GM21723 (cell line): ENCODE data around the gene MPZL2.
A peak's percentile ranks its signal among the peaks of the same experiment; 100 is the strongest.

ENCODE experiments used
- ATAC-seq: cut with Tn5 transposase; IDR thresholded peaks from one replicate; pipeline ENCODE4 v1.9.1; 2021; ENCODE audit warnings: mild to moderate bottlenecking, moderate library complexity; ENCODE audit not compliant: unreplicated experiment

MPZL2 gene

DNA sequence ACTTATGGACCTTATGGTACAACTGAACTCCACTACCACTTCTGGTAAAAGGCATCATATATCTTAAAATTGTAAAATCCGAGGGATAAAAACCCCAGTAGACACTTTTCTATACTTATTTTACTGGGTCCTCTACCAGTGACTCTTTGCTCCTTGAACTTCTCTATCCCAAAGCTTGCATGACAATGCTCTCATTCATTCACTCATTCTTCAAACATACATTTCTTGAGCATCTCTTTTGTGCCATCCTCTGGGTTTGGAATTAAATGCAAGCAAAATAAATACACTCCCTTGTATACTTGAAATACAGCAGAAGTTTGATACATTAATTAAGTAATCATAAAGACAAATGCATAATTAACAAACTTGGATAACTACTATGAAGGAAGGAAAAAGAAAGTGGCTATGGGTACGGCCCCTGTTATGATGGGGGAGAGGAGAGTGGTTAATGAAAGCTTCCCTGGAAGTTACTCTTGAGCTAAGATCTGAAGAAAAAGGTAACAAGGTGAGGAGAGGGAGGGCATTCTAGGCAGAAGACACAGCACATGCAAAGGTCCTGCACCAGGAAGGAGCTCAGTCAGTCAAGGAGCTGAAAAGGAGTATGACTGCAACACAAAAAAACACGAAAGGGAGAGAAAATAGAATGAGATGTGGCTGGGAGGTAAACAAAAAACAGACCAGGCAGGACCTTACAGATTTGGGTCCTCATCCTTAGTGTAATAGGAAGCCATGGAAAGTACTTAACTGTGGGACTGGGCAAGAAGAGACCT lies 19.9 kb downstream of the MPZL2 start:
- no peak for ATAC-seq

DNA sequence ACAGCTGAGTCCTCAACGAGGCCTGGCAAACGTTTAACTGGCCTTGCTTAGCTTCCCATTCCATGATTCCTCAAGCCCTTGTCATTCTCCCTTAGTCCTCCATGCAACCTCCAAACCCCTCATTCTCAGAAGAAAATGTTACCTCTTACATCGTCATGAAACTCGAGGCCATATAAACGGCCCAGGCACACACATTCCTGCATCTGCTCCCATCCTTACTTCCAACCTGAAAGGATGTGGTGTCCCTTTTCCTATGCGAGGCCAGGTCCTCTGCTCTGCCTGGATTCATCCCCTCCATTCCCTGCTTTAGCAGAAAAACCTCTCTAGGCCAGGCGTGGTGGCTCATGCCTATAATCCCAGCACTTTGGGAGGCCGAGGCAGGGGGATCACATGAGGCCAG lies 20.9 kb downstream of the MPZL2 start:
- ATAC-seq = no peak

DNA sequence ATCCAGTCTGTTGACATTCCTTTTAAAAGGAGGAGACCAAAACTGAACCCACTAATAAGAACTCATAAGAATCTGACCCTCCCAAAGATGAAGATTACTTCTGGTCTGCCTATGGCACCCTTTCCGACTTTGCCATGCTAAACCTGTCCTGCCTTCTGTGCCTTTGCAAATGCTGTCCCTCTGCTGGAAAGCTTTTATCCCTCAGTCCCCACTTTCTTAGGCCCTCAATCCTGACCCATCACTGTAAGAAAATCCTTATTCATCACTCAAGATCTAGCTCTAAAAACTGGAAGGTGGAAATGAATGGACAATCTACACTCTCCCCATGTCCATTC lies 22.4 kb downstream of the MPZL2 start:
- no peak for ATAC-seq

DNA sequence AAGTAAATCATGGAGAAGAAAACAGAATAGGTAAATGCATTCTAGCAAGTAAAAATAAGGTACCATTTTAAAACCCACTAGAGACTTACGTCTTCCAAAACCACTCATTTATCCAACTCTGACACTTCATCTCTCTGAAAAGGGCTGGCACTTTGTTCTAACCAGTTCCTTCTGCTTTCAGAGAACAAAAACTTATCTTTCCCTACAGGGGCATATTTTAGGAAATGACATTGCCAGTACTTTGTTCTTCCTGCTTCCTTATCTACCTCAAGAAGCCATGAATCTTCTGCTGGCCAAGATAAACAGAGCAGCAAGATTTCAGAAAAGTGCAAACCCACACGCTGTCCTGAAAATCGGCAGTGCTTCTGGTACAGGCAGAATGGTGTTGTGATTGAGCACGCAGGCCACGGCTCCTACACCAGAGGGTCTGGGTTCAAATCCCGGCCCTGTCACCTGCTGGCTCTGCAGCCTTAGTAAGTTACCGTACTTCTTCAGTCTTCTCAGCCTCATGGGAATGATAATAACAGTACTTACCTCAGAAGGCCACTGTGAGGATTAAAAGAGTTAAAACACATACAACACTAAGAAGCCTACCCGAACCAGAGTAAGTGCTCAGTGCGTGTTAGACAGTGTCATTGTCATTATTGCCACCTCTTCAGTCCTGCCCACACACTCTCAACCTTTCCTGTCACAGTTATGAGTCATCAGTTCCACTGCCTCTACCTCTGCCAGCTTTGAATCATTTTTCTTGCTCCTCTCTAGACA lies 22.9 kb downstream of the MPZL2 start:
- peak; percentile 82 for ATAC-seq

DNA sequence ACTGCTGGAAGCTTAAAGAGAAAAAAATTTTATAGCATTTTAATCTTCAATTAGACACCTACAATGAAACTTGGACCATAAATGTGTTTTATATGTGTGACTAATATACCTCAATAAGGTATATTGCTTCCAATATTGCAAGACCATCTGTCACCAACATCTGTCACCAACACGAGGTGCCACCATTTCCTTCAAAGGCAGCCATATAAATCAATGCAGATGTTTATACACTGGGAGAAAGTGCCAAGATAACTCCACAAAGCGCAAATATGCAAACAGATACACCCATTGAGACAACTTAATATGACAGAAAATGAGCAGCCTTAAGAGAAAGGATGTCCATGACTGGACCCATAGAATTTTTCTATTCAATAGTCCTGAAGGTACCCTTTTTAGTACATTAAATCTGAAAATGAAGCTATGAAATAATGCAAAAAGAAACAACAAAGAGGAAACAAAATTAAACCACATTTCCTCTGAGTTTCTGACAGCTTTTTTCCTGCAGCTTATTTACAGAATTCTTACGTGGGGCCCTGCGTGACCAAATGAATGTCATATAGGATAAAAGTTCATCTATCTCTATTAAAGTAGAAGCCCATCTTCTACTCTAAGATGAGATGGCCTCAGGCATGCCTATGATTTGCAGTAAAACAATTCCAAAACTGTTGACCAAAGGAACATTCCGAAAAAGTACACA lies 24.4 kb downstream of the MPZL2 start:
- ATAC-seq = no peak

DNA sequence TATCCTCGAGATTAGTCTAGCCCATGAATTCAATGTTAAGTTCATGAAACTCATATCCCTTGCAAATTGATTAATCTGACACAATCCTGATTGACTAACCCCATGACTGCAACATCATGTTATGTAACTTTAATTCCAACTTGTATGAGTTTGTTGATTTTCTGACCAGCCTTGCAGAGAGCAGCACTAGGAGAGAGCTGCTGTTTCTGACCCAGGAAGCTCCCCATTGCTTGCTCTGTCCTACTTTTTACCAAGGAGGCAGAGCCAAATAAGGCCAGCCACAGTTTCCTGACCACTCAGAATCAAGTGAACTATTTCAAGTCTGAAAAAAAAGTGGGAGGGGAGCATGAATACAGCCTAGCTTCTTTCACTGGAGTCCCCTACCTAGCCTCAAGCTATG lies 25.2 kb downstream of the MPZL2 start:
- ATAC-seq = no peak

DNA sequence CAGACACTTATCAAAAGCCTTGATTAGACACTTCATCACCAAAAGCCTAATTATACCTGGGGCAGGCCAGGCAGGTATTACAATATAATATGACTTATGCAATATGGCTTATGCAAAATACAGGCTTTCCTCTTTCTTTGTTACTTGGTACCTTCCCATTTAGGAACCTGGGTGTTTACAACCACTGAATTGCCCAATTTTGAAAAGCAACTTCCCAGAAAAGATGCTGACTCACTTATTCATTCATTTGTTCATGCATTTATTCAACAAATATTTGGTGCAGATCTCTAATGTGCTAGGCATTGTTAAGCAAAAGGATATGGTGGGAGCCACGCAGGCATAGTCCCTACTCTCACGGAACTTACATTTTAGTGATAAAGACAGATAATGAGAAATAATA lies 25.7 kb downstream of the MPZL2 start:
- ATAC-seq = no peak

DNA sequence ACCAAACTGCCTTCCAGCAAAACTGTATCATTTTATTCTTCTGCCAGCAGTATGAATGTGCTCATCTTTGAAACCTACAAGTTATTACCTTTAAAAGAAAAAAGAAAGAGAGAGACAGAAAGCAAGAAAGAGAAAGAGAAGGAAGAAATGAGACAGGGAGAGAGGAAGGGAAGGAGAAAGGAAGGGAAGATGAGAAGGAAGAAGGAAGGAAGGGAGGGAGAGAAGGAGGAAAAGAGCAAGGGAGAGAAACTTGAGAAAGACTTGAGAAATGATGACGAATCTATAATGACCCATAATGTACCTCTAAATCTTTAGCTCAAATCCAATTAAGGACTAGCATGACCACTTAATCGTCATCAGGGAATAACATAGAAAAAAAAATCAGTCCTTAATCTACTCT lies 27.9 kb downstream of the MPZL2 start:
- ATAC-seq = no peak

DNA sequence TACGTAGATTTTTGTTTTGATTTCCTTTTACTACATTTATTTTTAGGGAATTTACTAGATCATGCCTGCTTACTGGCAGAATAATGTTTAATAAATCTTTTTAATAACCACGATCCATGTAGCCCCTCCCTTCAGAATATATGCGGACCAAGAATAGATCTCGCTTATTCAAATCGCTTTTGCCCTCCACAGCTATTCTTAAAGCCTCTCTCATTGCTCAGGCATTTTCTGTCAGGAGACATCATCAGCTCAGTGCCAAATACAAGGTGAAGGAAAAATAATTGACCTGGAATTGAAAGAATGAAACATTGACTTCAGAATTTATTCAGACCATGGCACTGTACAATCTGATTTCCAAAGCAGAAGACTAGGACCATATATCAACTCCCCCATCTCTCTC lies 29.3 kb downstream of the MPZL2 start:
- no peak for ATAC-seq

DNA sequence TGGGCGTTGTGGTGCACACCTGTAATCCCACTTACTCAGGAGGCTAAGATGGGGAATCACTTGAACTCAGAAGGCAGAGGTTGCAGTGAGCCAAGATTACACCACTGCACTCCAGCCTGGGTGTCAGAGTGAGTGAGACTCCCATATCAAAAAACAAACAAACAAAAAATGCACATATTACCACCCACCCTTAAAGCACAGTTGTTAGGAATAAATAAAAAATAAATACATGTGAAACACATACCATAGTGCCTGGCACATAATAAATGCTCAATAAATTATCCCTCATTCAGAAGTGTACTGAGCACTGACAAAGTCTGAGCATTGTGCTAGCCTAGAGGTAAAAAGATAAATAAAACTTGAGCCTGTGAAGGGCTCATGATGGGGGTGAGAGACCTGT lies 30.2 kb downstream of the MPZL2 start:
- ATAC-seq = no peak

DNA sequence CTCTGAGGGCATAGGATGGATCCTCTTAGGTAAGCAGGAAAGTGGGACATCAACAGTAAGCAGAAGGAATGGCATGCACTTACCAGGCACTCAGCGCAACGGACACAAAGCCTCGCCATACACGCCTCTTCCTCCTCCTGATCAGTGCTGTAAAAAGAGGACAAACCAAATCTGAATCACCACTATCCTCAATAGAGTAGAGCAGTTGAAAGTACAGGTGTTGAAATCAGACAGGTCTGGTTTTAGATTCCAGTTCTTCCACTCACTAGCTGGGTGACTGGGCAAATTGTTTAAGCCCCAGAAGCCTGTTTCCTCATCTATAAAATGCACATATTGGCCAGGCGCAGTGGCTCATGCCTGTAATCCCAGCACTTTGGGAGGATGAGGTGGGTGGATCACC lies 30.7 kb downstream of the MPZL2 start:
- ATAC-seq = no peak

DNA sequence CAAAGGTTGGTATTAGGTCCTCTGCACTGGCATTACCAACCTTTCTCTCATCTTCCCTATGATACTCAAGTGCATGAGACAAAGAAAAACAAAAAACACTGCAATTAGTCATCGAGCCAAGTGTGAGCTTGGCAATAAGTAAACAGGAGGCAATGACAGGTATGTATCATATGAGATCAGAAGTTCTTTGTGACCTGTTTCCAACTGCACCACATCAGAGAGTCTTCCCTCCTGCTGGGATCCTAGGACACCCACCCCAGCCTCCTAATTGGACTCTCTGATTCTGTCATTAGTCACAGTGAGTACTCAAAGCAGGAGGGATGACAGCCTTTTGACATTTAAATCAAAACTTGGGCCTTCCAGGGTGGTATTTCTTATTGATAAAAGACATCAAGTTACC lies 31.4 kb downstream of the MPZL2 start:
- no peak for ATAC-seq

DNA sequence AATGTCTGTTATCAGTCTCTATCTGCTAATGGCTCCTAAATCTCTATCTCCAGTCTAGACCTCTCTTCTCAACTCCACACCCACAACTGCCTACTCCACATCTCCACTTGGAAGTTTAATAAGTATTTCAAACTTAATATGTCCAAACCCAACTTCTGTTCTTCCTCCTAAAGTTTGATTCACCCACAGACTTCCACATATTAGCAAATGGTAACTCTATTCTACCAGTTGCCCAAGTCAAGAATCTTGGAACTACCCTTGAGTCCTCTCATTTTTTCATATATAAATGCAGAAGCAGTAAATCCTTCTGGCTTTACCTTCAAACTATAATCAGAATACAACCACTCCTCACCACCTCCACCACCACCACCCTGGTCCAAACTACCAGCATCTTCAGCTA lies 32.6 kb downstream of the MPZL2 start:
- ATAC-seq = no peak

DNA sequence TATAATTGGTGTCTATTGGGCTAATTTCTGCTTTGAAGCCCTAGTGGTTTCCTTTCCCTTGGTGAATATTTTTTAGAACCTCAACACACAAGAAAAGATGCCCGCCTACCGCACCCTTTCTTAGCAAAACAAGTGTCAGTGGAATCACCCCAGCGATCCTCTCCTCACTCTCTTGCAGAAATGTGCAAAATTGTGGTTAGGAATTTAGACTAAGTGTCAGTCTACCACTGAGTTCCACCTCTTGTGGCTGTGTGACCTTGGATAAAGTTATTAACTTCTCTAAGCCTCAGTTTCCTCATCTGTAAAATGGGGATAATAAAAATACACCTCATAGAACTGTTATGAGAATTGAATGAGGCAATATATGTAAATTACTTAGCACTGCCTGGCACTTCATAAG lies 34.0 kb downstream of the MPZL2 start:
- no peak for ATAC-seq

DNA sequence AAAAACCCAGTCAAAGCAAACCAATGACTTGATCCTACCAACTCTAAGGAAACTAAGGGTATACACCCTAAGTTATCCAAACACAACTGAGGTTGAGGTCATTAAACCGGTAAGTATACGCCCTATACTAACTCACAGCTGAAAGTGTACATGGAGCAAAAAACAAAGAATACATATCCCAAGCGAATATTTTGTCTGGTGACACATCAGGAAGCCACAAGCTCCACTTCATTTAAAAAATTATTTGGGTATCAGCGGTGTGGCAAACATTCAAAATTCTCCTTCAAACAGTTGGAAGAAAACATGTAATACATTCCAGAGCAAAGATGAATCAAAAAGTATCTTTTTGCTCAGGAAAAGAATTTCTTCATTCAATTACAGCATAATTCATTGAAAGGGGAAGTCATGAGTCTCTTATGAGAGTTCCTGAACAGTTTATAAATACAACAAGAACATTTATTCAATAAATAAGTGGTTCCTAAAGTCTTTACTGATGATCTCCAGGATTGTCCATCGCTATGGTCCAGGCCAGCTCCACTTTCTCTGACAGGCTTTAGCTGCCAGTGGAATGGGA lies 34.7 kb downstream of the MPZL2 start:
- ATAC-seq = no peak

DNA sequence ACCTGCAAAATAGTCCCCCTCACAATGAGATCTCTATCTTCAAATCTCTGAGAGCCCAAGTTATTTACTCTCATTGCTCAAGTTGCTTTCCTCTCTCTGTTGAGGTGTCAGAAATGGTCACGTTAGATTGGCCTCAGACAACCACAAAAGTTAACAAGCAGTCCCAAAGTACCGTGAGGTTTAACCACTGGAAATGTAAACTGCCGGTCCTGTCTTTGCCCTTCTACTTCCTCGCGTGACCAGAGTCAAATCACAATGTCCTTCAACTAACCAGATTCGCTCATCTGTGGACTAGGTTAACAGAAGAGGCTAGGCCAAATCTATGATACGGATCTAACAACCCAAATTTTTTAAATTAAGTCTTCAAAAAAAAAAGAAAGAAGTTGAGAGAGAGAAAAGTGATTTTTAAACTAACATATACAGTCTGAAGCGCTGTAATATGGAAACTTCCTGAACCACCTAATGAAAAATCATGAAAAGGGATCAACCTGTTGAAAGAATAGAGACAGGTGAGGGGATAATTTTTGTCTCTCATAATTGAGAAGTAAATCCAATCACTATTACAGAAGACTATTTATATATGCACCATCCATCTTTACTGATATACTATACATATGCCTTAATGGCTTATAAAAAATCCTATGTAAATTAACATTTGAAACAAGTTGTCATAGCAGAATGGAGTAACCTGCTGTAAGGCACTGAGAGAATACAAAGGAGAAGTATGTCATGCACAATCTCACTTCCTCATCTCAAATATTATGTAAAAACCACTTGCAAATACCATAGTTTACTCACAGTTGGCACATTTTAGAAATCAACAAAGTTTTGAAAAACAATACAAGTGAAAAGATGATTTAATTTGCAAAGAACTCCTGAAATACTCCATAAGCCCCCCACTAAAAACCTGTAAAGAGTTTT lies 36.0 kb downstream of the MPZL2 start:
- ATAC-seq = peak; percentile 75

DNA sequence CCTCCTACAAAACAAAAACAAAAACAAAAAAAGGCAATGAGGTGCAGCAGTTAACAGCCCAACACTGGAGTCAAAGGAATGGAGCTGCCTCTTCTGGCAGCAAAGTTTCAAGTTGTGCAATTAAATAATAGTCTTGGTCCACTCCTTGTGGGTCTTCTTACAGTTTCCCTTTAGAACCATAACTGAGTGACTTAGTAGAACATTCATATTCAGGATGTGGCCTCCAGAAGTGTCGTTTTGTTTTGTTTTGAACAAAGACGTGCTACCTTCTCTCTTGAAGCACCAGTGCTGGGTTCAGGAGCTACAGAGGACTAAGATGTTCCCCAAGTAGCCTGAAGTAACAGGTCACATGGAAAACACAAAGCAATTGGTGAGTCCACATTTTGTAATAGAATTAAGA lies 37.3 kb downstream of the MPZL2 start:
- ATAC-seq = no peak

DNA sequence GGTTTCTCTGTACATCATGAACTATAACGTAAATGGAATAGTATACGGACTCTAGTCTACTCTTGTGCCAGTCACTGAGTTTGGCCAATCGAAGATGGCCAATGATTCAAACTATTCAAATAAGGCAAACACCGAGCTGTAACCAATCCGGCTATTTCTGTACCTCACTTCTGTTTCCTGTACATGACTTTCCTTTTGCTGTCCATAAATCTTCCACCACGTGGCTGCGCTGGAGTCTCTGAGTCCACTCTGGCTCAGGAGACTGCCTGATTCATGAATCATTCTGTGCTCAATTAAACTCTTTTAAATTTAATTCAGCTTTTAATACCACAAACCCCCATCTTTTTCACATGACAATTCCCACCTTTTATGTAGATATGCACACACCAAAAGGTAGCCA lies 37.8 kb downstream of the MPZL2 start:
- no peak for ATAC-seq

DNA sequence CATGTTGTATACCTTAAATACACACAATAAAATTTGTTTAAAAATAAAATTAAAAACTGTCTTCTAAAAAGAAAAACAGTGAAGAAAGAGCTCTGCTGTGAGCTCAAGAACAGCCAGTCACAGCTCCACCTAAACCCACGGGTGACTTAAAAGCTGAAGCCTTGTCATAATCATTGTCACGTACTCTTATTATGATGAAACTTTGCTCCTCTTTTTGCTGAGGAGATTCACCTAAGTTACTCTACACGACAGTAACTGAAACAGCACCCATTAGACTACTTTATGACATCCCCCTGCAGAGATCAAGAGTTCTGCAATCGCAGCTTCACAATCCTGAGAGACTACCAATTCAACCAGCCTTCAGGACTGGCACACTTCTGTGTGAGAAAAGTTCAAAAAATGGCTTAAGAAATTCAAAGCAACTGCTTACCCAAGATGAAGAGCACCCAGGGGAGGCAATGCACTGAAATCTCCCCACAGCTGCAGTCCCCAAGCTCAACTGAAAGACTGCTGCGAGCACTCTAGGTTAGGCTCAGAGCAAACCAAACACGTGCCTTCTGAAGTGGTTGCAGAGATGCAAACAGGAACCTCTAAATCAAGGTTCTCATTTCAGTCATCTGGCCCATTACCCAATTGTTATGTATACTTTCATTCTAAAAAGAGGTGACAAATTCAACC lies 39.4 kb downstream of the MPZL2 start, which contains the start of gene JAML:
Gene JAML (minus strand): TSS at position 501 of the 678 bp plus-strand sequence. CDS start 10,145 bp downstream, outside the sequence.
- ATAC-seq = no peak

DNA sequence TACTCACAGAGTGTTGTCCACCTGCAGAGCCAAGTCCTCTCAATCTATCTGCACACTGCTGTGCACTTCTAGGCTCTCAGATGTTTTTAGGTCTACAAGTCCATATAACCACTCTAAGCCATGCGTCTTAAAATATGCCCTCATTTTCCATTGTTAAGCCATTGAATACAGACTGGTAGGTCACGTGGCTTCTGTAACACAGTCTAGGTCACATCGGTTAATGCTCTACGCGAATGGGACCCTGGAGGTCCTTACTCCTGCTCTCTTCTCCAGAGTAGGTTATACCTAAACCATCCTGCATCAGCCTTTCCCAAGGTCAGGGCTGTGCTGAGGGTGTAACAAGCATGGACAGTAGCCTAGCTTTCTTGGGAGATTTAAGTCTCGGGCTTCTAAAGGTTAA lies 40.1 kb downstream of the MPZL2 start:
- ATAC-seq = no peak
